HFFc6 (cell line): ENCODE results near the gene ARX. TPM values are rescaled to one million over a fixed set of nuclear protein-coding genes. Genes with fewer than 3 reads are reported as not detected.

ENCODE experiments used
- DNase-seq: peaks from one replicate; pipeline ENCODE4 v3.0.0-alpha.2; 2018
- H3K27ac Mint-ChIP-seq: 2 replicates; pipeline ENCODE4 v1.8.0; 2020; ENCODE audit warnings: mild to moderate bottlenecking, mixed read lengths
- H3K27me3 Mint-ChIP-seq: 2 replicates; pipeline ENCODE4 v1.8.0; 2021; ENCODE audit warnings: mild to moderate bottlenecking, moderate library complexity, mixed read lengths; ENCODE audit not compliant: insufficient read depth
- H3K36me3 Mint-ChIP-seq: 2 replicates; pipeline ENCODE4 v1.8.0; 2021; ENCODE audit warnings: low read depth, mixed read lengths
- H3K4me1 Mint-ChIP-seq: 2 replicates; pipeline ENCODE4 v1.8.0; 2020; ENCODE audit warnings: low read depth, mixed read lengths
- H3K4me3 Mint-ChIP-seq: 2 replicates; pipeline ENCODE4 v1.8.0; 2020; ENCODE audit warnings: mild to moderate bottlenecking, moderate library complexity, mixed read lengths
- H3K9me3 Mint-ChIP-seq: 2 replicates; pipeline ENCODE4 v1.8.0; 2020; ENCODE audit warnings: mild to moderate bottlenecking, mixed read lengths
- total RNA-seq, 6 experiments: library from RNA; stranded (reverse); fragmentation: NEBNext Ultra II Directional; extraction: Animal tissue kit (Norgen Biotek cat#: 25700); gene quantifications; 2 replicates in 1 of 6; 3 replicates in 5 of 6; pipeline ENCODE4 v1.2.3, GENCODE V29; 2021
- TF ChIP-seq, protein P1 (sequence below): fragments of 200-600 bp; sonication (generic); IDR thresholded peaks from 2 replicates; pipeline ENCODE4 v1.5.0; 2021; ENCODE audit warnings: antibody characterized with exemption, mild to moderate bottlenecking

Gene ARX
- total RNA-seq, 6 experiments from 2014 or later: not detected

DNA sequence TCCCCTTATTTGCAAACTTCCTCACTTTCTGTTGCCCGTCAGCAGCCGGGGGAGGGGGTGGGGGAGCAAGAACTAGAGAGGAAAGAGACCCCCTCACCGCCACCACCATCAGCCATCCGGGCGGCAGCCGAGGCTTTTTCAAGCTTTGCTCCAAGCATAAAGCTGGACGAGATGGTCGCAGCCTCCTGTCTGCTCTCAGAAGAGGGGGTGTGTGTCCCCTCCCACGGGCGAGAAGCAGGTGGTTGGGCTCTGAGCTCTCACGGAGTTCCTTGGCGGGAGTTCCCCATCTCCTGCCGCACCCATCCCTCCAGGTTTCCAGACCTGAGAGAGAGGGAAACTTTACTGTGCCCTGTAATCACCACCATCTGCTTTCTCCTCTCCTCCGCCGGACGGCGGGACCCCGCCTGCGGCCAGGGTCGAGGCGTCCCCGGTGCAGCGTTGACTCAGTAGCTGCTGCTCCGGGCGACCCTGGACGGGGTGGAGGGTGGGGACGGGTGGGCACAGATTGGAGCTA lies 4.7 kb upstream of the ARX start:
- Mint-ChIP-seq H3K27ac (no peak overlapping the region), H3K36me3 (no peaks in the 10 kb centered on the region), H3K4me1 (peaks cover 11% of the 10 kb centered on the region; the same call in 1 of the 2 replicates), H3K9me3 (no peaks in the 10 kb centered on the region), H3K4me3 (peak overlapping the region; percentile 28; the same call in 1 of the 2 replicates), H3K27me3 (peaks cover 42% of the 10 kb centered on the region)
- no peak for DNase-seq
- TF ChIP-seq, protein P1, sequence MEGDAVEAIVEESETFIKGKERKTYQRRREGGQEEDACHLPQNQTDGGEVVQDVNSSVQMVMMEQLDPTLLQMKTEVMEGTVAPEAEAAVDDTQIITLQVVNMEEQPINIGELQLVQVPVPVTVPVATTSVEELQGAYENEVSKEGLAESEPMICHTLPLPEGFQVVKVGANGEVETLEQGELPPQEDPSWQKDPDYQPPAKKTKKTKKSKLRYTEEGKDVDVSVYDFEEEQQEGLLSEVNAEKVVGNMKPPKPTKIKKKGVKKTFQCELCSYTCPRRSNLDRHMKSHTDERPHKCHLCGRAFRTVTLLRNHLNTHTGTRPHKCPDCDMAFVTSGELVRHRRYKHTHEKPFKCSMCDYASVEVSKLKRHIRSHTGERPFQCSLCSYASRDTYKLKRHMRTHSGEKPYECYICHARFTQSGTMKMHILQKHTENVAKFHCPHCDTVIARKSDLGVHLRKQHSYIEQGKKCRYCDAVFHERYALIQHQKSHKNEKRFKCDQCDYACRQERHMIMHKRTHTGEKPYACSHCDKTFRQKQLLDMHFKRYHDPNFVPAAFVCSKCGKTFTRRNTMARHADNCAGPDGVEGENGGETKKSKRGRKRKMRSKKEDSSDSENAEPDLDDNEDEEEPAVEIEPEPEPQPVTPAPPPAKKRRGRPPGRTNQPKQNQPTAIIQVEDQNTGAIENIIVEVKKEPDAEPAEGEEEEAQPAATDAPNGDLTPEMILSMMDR: no peak

DNA sequence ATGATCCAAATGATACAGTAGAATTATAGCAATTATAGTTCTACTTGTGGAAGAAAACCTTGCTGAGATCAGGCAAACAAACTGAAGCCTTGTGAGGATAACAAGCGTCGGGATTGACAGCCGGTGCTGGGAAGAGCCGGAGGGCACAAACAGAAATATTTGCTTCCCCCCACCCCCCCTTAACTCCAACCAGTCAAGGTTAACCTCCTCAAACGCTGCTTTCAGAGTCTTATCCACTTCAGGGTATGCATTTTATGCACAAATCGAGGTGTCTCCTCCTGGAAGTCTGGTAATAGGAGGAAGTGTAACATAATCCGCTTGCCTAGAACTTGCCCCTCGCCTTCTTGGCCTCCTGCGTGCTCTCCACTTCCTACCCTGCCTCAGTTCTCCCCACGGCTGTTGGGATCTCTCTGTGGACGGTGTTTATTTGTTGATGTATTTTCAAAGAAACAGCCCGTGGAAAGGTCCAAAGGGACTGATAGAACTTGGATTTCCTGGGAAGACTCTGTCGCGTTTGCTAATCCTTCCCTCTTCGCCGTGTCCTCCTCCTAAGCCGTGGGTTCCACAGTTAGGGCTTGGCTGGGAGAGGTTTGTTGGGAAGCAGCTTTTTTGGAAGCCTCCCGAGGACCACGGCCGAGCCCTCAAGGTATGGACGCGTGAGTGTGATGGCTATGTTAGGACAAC lies 4.1 kb upstream of the ARX start:
- H3K36me3 Mint-ChIP-seq: no peaks in the 10 kb centered on the region
- TF ChIP-seq, protein P1: no peak
- peak overlapping the region; percentile 28; the same call in 1 of the 2 replicates for H3K4me3 Mint-ChIP-seq

GRCh38 chrX:25018682-25019081 lies 2.9 kb upstream of the ARX start:
- peaks cover 38% of the 10 kb centered on the region for H3K27me3 Mint-ChIP-seq
- no peak for DNase-seq
- H3K9me3 Mint-ChIP-seq: no peaks in the 10 kb centered on the region
- no peaks in the 10 kb centered on the region for H3K36me3 Mint-ChIP-seq
- TF ChIP-seq, protein P1: no peak
- no peak overlapping the region for H3K4me3 Mint-ChIP-seq
- peaks cover 11% of the 10 kb centered on the region; the same call in 1 of the 2 replicates for H3K4me1 Mint-ChIP-seq
- H3K27ac Mint-ChIP-seq: no peak overlapping the region

More for the DNA sequence above, 4.1 kb upstream of the ARX start:
- Mint-ChIP-seq H3K9me3 (no peaks in the 10 kb centered on the region), H3K27me3 (peaks cover 41% of the 10 kb centered on the region), H3K27ac (no peak overlapping the region), H3K4me1 (peaks cover 11% of the 10 kb centered on the region; the same call in 1 of the 2 replicates)
- no peak for DNase-seq

- Mint-ChIP-seq H3K27ac (no peak overlapping the region), H3K9me3 (no peaks in the 10 kb centered on the region), H3K27me3 (peaks cover 38% of the 10 kb centered on the region), H3K36me3 (no peaks in the 10 kb centered on the region), H3K4me3 (no peak overlapping the region), H3K4me1 (peaks cover 11% of the 10 kb centered on the region; the same call in 1 of the 2 replicates)
- DNase-seq: no peak
- TF ChIP-seq, protein P1: no peak
Observed at GRCh38 chrX:25017667-25018247, 2.0 kb upstream of the ARX start.

- H3K36me3 Mint-ChIP-seq: no peaks in the 10 kb centered on the region
- peaks cover 38% of the 10 kb centered on the region for H3K27me3 Mint-ChIP-seq
Observed at GRCh38 chrX:25016938-25017598, 1.3 kb upstream of the ARX start.

More at GRCh38 chrX:25016938-25017598, 1.3 kb upstream of the ARX start:
- Mint-ChIP-seq H3K9me3 (no peaks in the 10 kb centered on the region), H3K4me1 (peaks cover 11% of the 10 kb centered on the region; the same call in 1 of the 2 replicates), H3K27ac (no peak overlapping the region), H3K4me3 (no peak overlapping the region)
- DNase-seq: no peak
- TF ChIP-seq, protein P1: no peak
